HL-60 (cell line): ENCODE measurements around the gene GNG2.

ENCODE experiments used
- DNase-seq, 2 experiments: peaks; one replicate each; pipeline ENCODE4 v3.0.0-alpha.2; 2010 to 2020; ENCODE audit warnings: low read depth in 1 of 2, low spot score in 1 of 2
- H3K27ac ChIP-seq: fragments of 250-450 bp; sonication (Bioruptor Pico); replicated peaks from 2 replicates; pipeline ENCODE4 v1.5.1; 2020; ENCODE audit warnings: mild to moderate bottlenecking, moderate library complexity
- H3K27me3 ChIP-seq: fragments of 250-450 bp; sonication (Bioruptor Pico); 2 replicates; pipeline ENCODE4 v1.5.1; 2021; ENCODE audit warnings: mild to moderate bottlenecking, moderate library complexity; ENCODE audit not compliant: insufficient read depth, poor library complexity, severe bottlenecking
- H3K4me3 ChIP-seq: replicated peaks from 2 replicates; pipeline ENCODE4 v1.5.1; 2011; ENCODE audit warnings: mild to moderate bottlenecking, control low read depth, low read length; ENCODE audit not compliant: insufficient read depth
- GABPA ChIP-seq: IDR thresholded peaks from 2 replicates; pipeline ENCODE4 v1.6.1; 2012; ENCODE audit warnings: low read depth
- POLR2AphosphoS5 ChIP-seq: IDR thresholded peaks from 2 replicates; pipeline ENCODE4 v1.6.1; 2012; ENCODE audit warnings: low read depth
- SPI1 ChIP-seq: IDR thresholded peaks from 2 replicates; pipeline ENCODE4 v1.6.1; 2012; ENCODE audit warnings: low read depth, mild to moderate bottlenecking, borderline replicate concordance
- TF ChIP-seq, protein P1 (sequence below): IDR thresholded peaks from 2 replicates; pipeline ENCODE4 v1.6.1; 2012; ENCODE audit warnings: low read depth; ENCODE audit not compliant: insufficient replicate concordance
- TF ChIP-seq, protein P2 (sequence below): IDR thresholded peaks from one replicate; pipeline ENCODE4 v1.5.1; 2011; ENCODE audit warnings: low read length, control low read depth, inconsistent platforms; ENCODE audit not compliant: insufficient read depth

The GNG2 gene

DNA sequence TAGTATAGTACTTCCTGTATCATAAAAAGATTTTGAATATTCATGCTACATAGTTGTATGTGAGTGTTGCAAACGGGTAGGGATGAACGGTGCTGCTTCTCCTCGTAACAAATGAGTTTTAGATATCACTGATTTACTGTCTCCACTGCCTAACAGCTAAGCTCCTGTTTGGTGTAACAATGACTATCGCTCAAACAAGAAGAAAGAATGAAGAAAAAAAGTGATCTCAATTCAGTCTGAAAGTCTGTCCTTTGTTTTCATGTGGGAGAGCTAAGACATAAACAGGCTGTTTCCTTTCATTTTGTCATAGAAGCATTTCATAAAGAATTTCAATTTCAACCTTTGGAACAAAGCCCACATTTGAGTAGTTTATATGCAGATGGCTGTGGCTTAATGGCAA lies 102.9 kb downstream of the GNG2 start:
- H3K4me3 ChIP-seq, result no peak overlapping the region
- no peak for DNase-seq
- no peaks in the 10 kb centered on the region for H3K27me3 ChIP-seq
- TF ChIP-seq, protein P1, sequence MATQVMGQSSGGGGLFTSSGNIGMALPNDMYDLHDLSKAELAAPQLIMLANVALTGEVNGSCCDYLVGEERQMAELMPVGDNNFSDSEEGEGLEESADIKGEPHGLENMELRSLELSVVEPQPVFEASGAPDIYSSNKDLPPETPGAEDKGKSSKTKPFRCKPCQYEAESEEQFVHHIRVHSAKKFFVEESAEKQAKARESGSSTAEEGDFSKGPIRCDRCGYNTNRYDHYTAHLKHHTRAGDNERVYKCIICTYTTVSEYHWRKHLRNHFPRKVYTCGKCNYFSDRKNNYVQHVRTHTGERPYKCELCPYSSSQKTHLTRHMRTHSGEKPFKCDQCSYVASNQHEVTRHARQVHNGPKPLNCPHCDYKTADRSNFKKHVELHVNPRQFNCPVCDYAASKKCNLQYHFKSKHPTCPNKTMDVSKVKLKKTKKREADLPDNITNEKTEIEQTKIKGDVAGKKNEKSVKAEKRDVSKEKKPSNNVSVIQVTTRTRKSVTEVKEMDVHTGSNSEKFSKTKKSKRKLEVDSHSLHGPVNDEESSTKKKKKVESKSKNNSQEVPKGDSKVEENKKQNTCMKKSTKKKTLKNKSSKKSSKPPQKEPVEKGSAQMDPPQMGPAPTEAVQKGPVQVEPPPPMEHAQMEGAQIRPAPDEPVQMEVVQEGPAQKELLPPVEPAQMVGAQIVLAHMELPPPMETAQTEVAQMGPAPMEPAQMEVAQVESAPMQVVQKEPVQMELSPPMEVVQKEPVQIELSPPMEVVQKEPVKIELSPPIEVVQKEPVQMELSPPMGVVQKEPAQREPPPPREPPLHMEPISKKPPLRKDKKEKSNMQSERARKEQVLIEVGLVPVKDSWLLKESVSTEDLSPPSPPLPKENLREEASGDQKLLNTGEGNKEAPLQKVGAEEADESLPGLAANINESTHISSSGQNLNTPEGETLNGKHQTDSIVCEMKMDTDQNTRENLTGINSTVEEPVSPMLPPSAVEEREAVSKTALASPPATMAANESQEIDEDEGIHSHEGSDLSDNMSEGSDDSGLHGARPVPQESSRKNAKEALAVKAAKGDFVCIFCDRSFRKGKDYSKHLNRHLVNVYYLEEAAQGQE, result no peak
- TF ChIP-seq SPI1 (no peak), POLR2AphosphoS5 (no peak), GABPA (no peak)
- TF ChIP-seq, protein P2, sequence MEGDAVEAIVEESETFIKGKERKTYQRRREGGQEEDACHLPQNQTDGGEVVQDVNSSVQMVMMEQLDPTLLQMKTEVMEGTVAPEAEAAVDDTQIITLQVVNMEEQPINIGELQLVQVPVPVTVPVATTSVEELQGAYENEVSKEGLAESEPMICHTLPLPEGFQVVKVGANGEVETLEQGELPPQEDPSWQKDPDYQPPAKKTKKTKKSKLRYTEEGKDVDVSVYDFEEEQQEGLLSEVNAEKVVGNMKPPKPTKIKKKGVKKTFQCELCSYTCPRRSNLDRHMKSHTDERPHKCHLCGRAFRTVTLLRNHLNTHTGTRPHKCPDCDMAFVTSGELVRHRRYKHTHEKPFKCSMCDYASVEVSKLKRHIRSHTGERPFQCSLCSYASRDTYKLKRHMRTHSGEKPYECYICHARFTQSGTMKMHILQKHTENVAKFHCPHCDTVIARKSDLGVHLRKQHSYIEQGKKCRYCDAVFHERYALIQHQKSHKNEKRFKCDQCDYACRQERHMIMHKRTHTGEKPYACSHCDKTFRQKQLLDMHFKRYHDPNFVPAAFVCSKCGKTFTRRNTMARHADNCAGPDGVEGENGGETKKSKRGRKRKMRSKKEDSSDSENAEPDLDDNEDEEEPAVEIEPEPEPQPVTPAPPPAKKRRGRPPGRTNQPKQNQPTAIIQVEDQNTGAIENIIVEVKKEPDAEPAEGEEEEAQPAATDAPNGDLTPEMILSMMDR, result no peak
- H3K27ac ChIP-seq, result no peak overlapping the region

DNA sequence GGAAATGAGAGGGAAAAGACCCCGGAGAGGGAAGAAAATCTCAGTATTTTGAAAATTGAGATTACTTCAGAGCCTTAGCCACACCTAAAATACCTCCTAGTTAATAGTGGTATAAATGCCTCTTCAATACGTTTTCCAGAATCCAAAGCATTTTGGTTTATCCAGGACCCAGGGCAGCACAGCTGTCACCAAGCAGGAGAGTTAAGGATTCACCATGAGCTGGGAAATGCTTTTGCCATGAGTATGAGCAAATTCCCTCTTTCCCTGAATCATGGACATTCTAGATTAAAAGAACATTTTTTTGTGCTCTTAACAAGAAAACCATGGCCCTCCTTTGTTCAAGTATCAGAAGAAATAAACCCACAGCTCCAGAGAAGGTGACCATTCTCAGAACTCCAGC lies 107.1 kb downstream of the GNG2 start:
- no peaks in the 10 kb centered on the region for H3K27me3 ChIP-seq
- H3K4me3 ChIP-seq, result no peak overlapping the region
- TF ChIP-seq, protein P2, result no peak
- TF ChIP-seq, protein P1, result no peak
- TF ChIP-seq POLR2AphosphoS5, result no peak
- TF ChIP-seq SPI1, result no peak
- no peak for TF ChIP-seq GABPA
- H3K27ac ChIP-seq, result no peak overlapping the region
- DNase-seq, result no peak

DNA sequence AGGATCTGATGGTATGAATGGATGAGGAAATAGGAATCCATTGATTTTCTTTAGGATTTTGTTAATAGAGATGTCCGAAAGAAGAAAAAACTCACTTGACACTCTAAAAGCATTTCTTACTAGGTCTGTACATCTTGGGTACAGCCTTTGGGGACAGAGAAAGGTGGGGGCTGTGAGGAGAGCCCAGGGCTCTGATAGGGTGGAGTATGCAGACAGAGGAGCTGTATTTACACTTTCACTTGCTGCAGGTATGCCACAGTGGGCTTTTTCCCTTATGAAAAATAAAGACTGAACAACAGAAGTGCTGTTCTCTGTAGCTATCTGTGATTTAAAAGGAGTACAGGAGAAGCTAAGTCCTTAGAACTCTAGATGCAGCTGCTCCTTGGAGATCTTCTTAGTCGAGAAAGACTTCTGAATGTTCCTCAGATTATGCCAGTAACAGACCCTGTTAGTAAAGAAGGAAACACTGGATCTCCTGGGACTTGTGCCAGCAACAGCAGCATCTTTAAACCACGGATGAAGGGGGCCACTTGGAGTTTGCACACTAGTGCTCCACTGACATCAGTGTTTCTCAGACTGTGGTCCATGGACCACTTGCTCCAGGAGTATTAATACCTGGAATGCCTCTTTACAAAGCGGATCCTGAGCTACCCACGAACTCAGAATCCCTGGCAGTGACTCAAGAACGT lies 109.6 kb downstream of the GNG2 start:
- DNase-seq, result no peak
- no peak overlapping the region for H3K4me3 ChIP-seq
- no peak overlapping the region for H3K27ac ChIP-seq
- TF ChIP-seq, protein P2, result no peak
- TF ChIP-seq, protein P1, result no peak
- TF ChIP-seq SPI1 (no peak), GABPA (no peak), POLR2AphosphoS5 (no peak)
- H3K27me3 ChIP-seq, result no peaks in the 10 kb centered on the region
